ENCODE data around the gene DCT.

The DCT gene

DNA sequence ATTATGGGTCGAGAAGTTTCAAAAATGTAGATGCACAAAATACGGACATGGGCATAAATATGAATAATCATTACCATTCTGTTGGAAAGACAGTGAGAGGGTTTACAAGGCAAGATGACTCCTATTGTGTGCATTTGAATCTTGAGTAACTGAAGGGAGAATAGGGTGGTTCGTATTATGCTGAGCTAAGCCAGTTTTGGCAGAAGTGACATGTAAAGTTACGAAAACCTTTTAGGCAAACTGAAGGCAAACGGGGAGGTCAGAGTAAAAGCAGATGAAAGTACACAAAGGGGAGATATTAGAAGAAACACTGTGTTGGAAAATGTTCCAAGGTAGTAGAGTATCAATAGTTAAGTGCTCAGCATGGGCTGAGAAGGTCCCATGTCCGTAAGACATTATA, 16.8 kb downstream of the DCT start:
- DNase-seq (ENCODE audit: low read depth), result no peak
- no peak for TF ChIP-seq CTCF (IDR thresholded peaks at IDR 0.05; ENCODE audit: control insufficient read depth, insufficient read depth, low read depth, low read length, missing control alignments)
- H3K4me3 ChIP-seq (ENCODE audit: control insufficient read depth, low read depth, low read length), result no peak overlapping the region

GRCh38 chr13:94459116-94459515, 20.4 kb downstream of the DCT start:
- no peak overlapping the region for H3K4me3 ChIP-seq (ENCODE audit: control insufficient read depth, low read depth, low read length)
- no peak for TF ChIP-seq CTCF (IDR thresholded peaks at IDR 0.05; ENCODE audit: control insufficient read depth, insufficient read depth, low read depth, low read length, missing control alignments)
- no peak for DNase-seq (ENCODE audit: low read depth)

- no peak overlapping the region for H3K4me3 ChIP-seq (ENCODE audit: control insufficient read depth, low read depth, low read length)
- no peak for DNase-seq (ENCODE audit: low read depth)
- no peak for TF ChIP-seq CTCF (IDR thresholded peaks at IDR 0.05; ENCODE audit: control insufficient read depth, insufficient read depth, low read depth, low read length, missing control alignments)
These were observed 24.1 kb downstream of the DCT start for GRCh38 chr13:94455414-94455813.

DNA sequence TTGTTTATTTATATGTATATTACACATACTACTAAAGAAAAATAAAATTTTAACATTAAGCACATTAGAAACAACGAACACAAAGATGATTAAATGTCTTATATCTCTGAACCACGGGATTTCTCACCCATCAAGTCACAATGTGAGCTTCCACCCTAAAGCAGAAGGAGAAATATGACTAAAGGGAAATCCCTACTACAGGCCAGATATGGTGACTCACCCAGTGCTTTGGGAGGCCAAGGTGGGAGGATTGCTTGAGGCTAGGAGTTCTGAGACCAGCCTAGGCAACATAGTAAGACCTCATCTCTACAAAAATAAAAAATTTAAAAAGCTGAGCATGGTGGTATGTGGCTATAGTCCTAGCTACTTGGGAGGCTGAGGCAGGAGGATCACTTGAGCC, 24.6 kb downstream of the DCT start:
- no peak for TF ChIP-seq CTCF (IDR thresholded peaks at IDR 0.05; ENCODE audit: control insufficient read depth, insufficient read depth, low read depth, low read length, missing control alignments)

GRCh38 chr13:94454334-94454733, 25.1 kb downstream of the DCT start:
- no peak overlapping the region for H3K4me3 ChIP-seq (ENCODE audit: control insufficient read depth, low read depth, low read length)
- no peak for DNase-seq (ENCODE audit: low read depth)
- no peak for TF ChIP-seq CTCF (IDR thresholded peaks at IDR 0.05; ENCODE audit: control insufficient read depth, insufficient read depth, low read depth, low read length, missing control alignments)

More for the DNA sequence above, 24.6 kb downstream of the DCT start:
- DNase-seq (ENCODE audit: low read depth), result no peak
- no peak overlapping the region for H3K4me3 ChIP-seq (ENCODE audit: control insufficient read depth, low read depth, low read length)

- no peak for DNase-seq (ENCODE audit: low read depth)
- no peak overlapping the region for H3K4me3 ChIP-seq (ENCODE audit: control insufficient read depth, low read depth, low read length)
- TF ChIP-seq CTCF (IDR thresholded peaks at IDR 0.05; ENCODE audit: control insufficient read depth, insufficient read depth, low read depth, low read length, missing control alignments), result no peak
These were observed 34.7 kb downstream of the DCT start for GRCh38 chr13:94444826-94445225.
